Measurements from ENCODE around the gene NRG3.

DNA sequence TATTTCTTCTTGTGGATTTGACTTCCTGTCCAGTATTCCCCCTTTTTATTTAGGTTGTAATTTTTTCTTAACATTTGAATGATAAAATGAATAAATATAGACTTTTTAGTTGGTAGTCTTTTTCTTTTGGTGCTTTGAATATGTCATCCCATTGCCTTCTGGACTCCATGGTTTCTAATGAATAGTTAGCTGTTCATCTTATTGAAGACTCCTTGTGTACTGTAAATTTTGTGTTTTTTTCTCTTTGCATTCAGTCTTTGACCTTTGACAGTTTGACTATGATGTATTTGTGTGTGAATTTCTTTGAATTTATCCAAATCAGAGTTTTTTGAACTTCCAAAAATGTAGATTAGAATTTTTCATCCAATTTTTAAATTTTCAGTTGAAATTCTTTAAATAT is 554.3 kb downstream of the NRG3 start:
- TF ChIP-seq, protein P1, sequence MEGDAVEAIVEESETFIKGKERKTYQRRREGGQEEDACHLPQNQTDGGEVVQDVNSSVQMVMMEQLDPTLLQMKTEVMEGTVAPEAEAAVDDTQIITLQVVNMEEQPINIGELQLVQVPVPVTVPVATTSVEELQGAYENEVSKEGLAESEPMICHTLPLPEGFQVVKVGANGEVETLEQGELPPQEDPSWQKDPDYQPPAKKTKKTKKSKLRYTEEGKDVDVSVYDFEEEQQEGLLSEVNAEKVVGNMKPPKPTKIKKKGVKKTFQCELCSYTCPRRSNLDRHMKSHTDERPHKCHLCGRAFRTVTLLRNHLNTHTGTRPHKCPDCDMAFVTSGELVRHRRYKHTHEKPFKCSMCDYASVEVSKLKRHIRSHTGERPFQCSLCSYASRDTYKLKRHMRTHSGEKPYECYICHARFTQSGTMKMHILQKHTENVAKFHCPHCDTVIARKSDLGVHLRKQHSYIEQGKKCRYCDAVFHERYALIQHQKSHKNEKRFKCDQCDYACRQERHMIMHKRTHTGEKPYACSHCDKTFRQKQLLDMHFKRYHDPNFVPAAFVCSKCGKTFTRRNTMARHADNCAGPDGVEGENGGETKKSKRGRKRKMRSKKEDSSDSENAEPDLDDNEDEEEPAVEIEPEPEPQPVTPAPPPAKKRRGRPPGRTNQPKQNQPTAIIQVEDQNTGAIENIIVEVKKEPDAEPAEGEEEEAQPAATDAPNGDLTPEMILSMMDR (IDR thresholded peaks at IDR 0.05): no peak
- TF ChIP-seq EZH2 (IDR thresholded peaks at IDR 0.05; ENCODE audit: borderline replicate concordance, insufficient read depth, low read depth, low read length, poor library complexity, severe bottlenecking): no peak
